Uterus (tissue), 2 donors: Measurements from ENCODE around the gene MYL10.

Source experiments
- POLR2A ChIP-seq, 2 donors: fragments of 450-650 bp; IDR thresholded peaks; one replicate each; pipeline ENCODE4 v1.6.1; 2016; ENCODE audit warnings: antibody characterized with exemption in 2 of 2, mild to moderate bottlenecking in 1 of 2, moderate library complexity in 1 of 2
- TF ChIP-seq, protein P1 (sequence below), 4 experiments: fragments of 200-600 bp in 2 of 4; fragments of 450-650 bp in 2 of 4; sonication (generic) in 2 of 4; IDR thresholded peaks; one replicate each; pipeline ENCODE4 v1.5.1; 2016 to 2019; ENCODE audit warnings: antibody characterized with exemption in 4 of 4, mild to moderate bottlenecking in 2 of 4, moderate library complexity in 1 of 4

- TF ChIP-seq, protein P1, sequence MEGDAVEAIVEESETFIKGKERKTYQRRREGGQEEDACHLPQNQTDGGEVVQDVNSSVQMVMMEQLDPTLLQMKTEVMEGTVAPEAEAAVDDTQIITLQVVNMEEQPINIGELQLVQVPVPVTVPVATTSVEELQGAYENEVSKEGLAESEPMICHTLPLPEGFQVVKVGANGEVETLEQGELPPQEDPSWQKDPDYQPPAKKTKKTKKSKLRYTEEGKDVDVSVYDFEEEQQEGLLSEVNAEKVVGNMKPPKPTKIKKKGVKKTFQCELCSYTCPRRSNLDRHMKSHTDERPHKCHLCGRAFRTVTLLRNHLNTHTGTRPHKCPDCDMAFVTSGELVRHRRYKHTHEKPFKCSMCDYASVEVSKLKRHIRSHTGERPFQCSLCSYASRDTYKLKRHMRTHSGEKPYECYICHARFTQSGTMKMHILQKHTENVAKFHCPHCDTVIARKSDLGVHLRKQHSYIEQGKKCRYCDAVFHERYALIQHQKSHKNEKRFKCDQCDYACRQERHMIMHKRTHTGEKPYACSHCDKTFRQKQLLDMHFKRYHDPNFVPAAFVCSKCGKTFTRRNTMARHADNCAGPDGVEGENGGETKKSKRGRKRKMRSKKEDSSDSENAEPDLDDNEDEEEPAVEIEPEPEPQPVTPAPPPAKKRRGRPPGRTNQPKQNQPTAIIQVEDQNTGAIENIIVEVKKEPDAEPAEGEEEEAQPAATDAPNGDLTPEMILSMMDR (IDR thresholded peaks at IDR 0.05), result no peak
- TF ChIP-seq POLR2A (IDR thresholded peaks at IDR 0.05), result no peak
These were observed 24.7 kb downstream of the MYL10 start for GRCh38 chr7:101604331-101604933.
